Omental fat pad (tissue), 4 donors: ENCODE results near the gene TAF4B. TPM values are rescaled to one million over a fixed set of nuclear protein-coding genes. Genes with fewer than 3 reads are reported as not detected.
"Not testable (repeated sequence)": the region's sequence is repeated elsewhere in the genome, so short reads cannot be mapped to it uniquely, and the experiment has no call there.

Source experiments
- ATAC-seq: fragments of 150-250 bp; one replicate; pipeline ENCODE4 v1.9.1; 2016; ENCODE audit warnings: mild to moderate bottlenecking, moderate library complexity; ENCODE audit not compliant: low FRiP score
- DNase-seq: peaks from one replicate; pipeline ENCODE4 v3.0.0-alpha.2; 2019; ENCODE audit warnings: low spot score
- CTCF ChIP-seq, 3 donors: fragments of 450-650 bp; IDR thresholded peaks; one replicate each; pipeline ENCODE4 v1.5.1; 2016 to 2017; ENCODE audit warnings: antibody characterized with exemption in 3 of 3, mild to moderate bottlenecking in 3 of 3, moderate library complexity in 2 of 3
- total RNA-seq, 4 donors: library from RNA; depleted of rRNA; stranded (reverse); fragments of >200 nt; gene quantifications; one replicate each; pipeline ENCODE4 v1.1.0, GENCODE V29; 2016

Gene TAF4B
- total RNA-seq, 4 donors from 2014 or later: 7.4 to 38.9 (median 14.9) TPM

- no peak for DNase-seq
- no peak for TF ChIP-seq CTCF (IDR thresholded peaks at IDR 0.05)
- no peak for ATAC-seq
Measured at GRCh38 chr18:26432651-26433424, 206.6 kb downstream of the TAF4B start.

- TF ChIP-seq CTCF (IDR thresholded peaks at IDR 0.05): no peak
- ATAC-seq (no peak), DNase-seq (no peak)
Measured at GRCh38 chr18:26434887-26435286, 208.6 kb downstream of the TAF4B start.

GRCh38 chr18:26435415-26436095 is 209.3 kb downstream of the TAF4B start:
- no peak for ATAC-seq
- TF ChIP-seq CTCF (IDR thresholded peaks at IDR 0.05): no peak
- DNase-seq: no peak

- TF ChIP-seq CTCF (IDR thresholded peaks at IDR 0.05): no peak
- peak; percentile 35 for ATAC-seq
- DNase-seq: no peak
Measured at GRCh38 chr18:26436176-26437051, 210.2 kb downstream of the TAF4B start.

GRCh38 chr18:26437634-26438033 is 211.4 kb downstream of the TAF4B start:
- not testable (repeated sequence) for ATAC-seq, DNase-seq

- no peak for TF ChIP-seq CTCF (IDR thresholded peaks at IDR 0.05)
- ATAC-seq: no peak
- DNase-seq: no peak
Measured at GRCh38 chr18:26438980-26439379, 212.7 kb downstream of the TAF4B start.

- no peak for ATAC-seq
- no peak for DNase-seq
- TF ChIP-seq CTCF (IDR thresholded peaks at IDR 0.05): no peak
Measured at GRCh38 chr18:26439537-26439936, 213.3 kb downstream of the TAF4B start.
